Hematopoietic multipotent progenitor cell treated with erythropoietin and hydrocortisone succinate and interleukin-3 and kit ligand, for 8 days (in vitro differentiated cells): ENCODE measurements around the gene TRPM1.

Experiments used
- DNase-seq: peaks from one replicate; pipeline ENCODE4 v3.0.0-alpha.2; 2015

The TRPM1 gene

DNA sequence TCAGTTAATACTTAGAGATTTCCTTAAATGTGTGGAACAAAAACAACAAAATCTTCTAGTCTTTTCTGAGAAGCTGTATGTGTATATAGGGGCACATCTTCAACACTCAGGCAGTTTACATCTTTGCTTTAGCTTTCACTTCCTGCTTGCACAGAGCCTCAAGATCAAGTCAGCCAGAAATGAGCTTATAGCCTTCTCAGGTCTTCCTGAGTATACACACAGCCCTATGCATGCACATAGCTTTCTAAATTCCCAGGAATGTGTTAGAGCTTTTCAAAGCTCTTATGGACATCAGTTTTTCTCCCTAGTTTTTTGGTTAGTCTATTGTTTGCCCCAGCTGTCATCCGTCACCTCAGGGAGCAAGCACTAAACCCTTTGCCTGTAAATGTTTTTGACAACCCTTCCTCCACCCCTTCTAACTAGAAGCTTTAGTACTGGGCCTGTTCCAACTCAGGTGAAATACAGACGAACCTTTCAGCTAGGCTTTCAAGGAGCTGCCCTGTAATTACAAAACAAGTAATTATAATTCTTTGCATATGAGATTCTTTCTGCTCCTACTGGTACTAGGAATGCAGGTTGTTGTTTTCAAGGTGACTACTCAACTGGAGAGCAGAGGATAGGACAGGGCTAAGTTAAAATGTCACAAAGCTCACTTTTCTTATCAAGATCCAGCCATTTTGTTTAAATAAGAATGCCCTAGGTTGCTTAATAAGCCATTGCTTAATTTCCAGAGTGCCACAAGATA is 87.5 kb downstream of the TRPM1 start:
- no peak for DNase-seq

DNA sequence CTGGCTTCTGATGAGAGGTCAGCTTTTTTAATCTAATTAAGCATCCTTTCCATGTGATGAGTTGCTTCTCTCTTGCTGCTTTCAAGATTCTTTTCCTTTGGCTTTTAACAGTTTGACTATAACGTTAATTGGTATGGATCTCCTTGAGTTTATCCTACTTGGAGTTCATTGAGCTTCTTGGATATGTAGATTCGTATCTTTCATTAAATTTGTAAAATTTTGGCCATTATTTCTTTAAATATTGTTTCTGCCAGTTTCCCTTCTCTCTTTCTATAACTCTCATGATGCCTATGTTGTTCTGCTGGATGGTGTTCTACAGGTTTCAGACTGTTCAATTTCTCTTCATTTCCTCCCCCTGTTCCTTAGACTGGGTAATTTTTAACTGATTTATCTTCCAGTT is 89.1 kb downstream of the TRPM1 start:
- DNase-seq: no peak

DNA sequence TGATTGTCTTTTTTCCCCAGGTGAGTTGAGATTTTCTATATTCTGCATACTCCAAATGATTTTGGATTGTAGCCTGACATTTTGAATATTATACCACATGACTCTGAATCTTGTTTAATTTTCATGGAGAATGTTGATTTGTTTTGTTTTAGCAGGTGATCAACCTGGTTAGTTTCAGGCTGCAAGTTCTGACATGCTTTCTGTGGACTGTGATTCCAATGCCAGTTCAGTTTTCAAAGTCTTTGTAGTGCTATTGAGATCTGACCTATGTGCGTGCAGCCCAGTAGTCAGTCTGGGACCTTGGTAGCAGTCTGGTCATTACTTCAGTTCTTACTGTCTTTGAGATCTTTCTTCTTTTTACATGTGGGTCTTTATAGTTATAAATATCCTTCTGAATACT is 91.5 kb downstream of the TRPM1 start:
- DNase-seq: no peak

DNA sequence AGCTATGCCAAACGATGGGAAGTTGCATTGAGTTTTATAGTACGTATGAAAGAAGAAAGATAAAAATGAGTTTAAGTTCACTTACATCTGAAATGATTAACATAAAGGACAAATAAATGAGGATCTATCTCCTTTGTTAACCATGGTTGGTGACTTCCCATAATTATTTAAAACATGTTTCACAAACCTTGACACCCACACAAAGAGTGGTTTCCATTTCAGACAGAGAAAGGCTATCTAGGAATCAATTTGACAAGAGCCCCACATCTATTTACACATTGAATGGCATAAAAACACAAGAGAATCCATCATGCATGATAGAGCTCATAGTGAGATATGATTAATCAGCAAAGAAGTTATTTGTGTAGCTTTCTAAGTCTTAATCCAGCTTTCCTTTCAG is 95.9 kb downstream of the TRPM1 start:
- no peak for DNase-seq

DNA sequence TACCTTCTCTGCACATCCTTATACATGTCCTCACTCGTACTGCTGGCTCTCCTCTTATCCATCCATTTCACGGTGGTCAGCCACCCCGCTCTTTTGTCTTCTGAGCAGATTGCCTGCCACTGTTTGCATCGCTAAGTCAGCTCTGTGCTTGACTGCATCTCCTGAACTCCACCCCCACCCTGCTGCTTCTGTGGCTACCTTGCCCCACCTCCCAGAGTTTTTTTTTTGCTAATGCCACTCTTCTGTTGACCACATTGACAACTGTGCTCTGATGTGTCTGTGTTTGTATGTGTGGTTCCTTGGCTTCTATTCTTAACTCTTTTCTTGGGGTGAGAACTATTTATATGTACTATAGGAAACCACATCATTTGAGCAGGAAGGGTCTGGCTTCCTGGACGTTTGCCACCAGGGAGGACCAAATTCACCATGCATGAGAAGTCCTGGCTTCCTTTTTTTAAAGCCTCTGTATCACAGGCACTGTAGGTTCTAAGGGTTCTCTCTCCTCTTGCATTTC is 97.2 kb downstream of the TRPM1 start:
- peak; percentile 45 for DNase-seq

DNA sequence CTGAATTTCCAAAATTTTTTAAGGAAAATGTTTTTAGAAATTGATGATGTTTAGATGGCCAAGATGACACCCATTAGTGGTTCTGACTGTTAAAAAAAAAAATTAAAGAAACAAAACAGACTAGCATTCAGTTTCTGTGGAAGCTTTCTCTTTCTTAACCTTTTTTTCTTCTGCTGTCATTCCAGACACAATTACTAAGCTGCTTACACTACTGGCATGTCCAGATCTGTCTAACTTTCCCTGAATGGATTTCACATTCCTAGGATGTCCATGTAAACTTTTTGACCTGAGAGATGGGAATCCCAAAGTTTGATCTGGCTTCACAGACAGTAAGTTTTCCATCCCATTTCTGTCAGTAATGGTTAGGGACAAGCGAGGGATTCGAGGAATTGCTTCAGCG is 99.8 kb downstream of the TRPM1 start:
- no peak for DNase-seq

DNA sequence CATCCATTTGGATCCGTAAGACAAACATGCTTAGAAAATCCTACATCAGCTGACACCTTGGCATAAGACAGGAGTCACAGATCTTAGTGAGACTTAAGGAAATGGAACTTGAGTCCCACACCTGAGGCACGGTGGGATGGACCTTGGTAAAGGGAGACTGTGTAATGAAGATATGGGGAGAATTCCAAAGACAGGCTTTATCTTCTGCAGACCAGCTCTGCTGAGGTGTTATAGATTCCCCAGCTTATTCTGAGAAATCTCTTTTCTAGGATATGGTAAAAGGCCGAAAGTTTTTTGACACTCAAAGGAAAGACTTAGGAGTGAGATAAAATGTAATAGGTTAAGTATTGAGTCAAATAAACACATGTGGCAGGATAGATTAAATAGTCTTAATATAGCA is 101.8 kb downstream of the TRPM1 start:
- peak; percentile 31 for DNase-seq

DNA sequence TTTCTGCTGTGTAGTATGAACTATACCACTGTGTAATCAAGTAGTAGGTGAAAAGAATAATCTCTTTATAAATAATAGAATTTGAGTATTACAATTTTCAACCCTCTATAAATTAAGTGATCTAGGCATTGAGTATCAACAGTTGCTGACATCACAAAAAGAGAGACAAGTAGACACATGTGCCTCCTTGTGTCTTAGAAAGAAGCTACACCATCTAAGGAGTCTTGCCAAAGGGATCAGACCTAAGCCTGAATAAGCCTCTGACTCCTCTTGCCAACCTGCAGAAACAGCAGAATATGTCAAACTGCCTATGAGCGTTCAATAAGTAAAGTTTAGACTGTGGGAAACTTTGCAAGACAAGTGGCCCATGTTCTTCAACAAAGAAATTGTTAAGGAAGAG is 104.3 kb downstream of the TRPM1 start:
- peak; percentile 16 for DNase-seq

DNA sequence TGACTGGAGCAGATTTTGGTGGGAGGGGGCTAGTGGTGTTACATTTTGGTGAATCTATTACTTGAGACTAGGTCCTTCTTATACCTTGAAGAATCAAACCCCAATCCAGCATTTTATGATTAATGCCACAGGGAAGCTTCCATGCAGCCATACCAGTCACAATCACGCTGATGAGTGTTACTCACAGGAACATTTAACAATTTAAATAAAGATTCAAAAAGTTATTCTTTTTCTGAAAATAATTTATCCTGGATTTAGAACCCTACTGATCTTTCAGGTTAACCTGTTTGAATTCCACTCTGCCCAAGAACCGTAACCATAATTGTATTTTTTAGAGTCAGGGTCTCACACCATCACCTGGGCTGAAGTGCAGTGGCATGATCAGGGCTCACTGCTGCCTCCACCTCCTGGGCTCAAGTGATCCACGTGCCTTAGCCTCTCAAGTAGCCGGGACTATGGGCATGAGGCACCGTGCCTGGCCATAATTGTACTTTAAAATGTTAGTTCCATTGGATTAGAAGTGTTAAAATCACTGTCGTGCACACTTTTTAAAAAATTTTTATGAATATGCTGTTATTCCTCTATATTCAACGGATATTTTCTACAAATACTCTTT is 109.2 kb downstream of the TRPM1 start:
- DNase-seq: no peak

DNA sequence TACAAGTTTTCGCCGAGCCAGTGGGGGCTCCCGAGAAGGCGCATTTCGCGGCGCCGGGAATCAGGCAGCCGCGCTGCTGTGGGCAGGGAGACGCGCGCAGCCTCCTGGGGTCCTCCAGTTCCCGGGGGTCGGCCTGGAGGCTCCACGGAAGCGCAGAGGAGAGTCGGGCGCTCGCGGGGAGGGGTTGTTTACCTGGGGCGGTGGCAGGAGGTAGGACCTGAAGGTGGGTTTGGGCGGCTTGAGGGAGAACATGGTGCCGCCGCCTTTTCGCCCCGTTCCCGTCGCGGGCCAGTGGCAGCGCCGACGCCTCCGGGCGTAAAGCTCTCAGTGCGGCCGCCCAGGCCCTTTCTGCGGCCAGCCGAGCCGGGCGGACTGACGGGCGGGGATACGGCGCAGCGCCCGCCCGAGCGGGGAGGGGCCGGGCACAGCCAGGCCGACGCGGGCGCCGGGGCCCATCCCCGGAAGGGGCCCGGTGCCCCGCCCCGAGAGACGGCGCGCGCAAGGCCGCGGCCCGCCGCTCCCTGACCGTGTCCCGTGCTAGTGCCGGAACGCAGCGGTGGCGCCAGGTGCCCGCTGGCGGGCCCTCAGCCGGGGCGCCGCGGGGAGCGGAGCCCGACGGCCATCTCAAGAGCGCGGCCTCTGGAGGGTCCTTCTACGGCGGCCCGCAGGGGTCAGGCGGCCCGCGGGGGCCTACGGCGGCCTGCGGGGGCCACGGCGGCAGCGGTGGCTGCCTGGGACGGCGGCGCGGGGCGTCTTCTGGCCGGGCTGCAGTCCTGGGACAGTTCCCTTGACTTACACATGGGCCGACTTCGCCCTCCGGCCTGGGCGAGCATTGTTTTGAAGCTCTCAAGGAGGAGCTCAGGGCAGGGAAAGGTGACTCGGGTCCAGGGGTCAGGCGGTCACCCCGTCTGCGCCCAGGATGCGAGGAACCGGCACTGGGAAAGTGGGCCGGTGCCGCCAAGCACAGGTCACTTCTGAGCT is 110.0 kb downstream of the TRPM1 start, which contains the start of gene MTMR10:
Gene MTMR10 (minus strand): TSS at position 374 of the 981 bp plus-strand sequence. CDS start 122 bp downstream, at position 252.
- peak; percentile 77 for DNase-seq

DNA sequence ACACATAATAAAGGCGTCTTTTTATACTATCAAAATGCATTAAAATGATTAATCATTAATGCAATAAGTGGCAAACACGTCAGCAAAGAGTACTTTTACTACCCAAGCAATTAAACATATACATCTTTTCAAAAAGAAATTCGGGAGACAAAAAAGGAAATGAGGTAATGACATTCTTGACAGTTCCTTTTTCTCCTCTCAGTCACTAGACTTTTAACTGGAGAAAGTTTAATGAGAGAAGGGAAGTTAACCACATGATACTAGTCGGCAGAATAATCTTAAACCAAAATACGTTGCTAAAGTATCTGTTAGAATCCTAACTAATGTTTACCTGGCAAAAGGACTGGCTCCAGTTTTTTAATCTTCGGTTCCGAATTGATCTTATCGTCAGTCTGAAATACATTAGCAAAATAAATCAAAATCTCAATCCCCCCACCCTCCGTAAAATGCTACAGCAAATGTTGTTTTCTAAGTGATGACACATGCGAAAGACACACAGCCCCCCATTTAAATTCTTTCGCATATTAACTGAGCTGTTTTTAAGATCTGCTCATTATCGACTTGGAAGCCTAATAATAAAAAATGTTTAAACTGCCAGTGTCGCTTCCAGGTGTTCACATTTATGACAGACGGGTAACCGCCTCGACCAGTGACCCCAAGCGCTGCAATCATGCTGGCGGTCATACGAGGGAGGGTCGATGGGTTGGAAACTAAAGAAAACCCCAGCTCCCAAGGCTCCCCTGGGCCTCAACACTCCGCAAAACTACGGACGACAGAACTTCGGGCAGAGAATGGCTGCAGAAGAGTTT is 110.9 kb downstream of the TRPM1 start:
- DNase-seq: peak; percentile 10

DNA sequence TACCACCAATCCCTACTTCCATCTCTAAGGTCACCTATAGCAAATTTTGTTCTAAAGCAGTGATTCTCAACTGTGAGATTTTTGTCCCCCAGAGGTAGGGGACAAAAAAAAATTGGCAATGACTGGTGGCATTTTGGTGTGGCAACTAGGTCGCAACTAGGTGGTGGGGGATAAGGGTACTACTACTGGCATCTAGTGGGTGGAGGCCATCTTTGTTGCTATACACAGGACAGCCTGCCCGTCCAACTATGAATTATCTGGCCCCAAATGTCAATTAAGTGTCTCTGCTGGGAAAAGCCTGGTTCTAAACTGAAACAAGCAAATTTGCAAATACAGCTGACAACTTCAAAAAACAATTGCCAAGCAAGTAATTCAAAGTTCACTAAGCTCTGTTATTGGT is 111.5 kb downstream of the TRPM1 start:
- DNase-seq: peak; percentile 43

DNA sequence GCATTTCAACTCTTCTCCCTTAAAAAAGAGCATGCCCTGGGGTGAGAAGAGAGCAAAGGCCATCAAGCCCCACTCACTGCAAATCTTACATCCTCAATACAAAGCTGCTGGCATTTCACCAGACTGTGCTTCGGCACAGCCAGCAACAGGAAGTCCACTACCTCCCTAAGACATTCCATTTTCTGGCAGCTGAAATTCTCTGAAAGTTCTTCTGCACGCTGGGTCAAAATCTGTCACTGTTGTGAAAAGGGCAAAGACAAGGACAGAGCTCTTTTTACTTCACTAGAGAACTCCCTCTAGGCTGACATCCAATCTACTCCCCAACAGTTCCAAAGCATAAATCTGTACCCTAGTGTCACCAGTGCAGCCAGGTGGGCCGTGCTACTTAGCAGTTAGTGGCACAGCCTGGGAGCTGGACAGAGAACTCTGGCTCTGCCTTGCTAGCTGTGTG is 116.4 kb downstream of the TRPM1 start:
- DNase-seq: no peak

DNA sequence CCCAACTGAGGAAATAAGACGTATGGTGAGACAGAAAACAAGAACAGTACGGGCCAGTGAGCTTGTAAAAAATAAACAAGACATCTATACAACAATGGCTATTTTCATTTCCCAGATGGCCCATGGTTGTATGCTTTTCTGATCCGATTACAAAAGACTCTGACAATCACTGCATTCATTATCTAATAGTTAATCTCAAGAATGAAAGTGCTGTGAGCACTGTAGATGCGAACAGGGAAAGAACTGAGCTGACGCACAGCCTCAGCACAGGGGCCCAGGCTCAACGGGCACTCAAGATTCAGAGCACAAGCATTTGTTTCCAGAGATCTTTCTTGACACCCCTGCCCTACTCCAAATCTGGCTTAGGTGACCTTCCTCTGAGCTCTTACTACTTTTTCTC is 117.0 kb downstream of the TRPM1 start:
- DNase-seq: no peak

DNA sequence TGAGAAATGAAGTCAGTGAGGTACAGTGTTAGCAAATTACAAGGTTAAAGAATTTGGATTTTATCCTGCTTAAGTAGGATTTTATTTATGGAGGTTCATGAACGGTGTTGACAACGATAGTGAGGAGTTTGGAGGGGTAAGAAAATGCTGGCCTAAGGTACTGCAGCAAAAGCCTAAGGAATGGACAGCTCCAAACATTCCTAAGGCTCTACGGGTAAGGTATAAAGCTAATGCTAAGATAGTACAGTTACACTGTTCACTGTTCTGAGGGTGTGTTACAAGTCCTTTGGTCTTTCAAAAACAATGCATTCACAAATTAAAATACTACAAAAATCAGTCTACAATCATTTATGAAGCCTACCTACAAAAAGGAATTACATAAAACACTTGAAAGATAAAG is 117.4 kb downstream of the TRPM1 start:
- no peak for DNase-seq

DNA sequence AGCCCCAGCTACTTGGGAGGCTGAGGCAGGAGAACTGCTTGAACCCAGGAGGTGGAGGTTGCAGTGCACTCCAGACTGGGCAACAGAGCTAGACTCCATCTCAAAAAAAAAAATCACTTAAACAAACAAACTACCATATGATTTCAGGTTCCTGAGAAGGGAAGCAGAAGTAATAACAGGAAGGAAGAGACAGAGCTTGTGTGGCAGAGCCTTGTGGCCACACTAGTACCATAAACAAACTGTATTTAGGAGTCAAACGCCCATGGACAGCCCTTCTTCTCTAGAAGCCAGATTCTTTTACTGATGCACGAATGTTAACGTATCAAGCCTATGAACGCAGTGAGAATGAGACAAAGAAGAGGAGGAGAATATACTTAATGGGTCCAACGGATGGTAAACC is 122.1 kb downstream of the TRPM1 start:
- no peak for DNase-seq

DNA sequence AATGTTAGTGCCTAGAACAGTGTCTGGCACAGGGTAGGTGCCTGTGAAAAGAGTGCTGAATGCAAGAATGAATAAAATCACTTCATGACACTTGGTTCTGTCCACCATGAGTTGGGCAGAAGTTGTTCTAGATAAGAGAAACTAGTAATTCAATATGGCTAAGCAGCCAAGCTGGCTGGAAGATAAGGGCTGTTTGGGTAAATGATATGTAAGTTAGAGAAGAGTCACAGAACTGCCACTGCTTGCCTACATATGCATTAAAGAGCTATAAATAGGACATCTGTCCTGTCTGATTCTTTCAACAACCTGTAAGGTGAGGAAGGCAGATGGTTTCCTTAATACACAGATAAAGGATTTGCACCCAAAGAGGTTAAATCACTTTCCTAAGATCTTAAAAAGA is 123.2 kb downstream of the TRPM1 start:
- DNase-seq: peak; percentile 93

DNA sequence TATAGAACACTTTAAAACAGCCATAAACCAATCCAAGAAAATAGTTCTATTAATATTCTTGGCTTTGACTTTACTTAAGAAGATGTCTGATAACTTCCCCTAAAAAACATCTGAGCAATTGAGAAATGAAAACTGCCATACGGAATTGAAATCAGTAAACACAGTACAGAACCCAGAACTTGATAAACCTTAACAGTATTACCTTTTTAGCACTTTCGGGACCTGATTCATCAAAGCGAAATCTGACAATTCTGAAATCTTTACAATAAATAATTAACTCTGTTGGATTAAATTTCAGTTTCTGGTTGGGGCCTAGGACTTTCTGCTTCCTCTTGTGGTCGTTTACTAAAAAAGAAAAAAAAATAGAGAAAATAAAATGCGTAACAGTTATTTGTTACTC is 127.4 kb downstream of the TRPM1 start:
- DNase-seq: no peak

DNA sequence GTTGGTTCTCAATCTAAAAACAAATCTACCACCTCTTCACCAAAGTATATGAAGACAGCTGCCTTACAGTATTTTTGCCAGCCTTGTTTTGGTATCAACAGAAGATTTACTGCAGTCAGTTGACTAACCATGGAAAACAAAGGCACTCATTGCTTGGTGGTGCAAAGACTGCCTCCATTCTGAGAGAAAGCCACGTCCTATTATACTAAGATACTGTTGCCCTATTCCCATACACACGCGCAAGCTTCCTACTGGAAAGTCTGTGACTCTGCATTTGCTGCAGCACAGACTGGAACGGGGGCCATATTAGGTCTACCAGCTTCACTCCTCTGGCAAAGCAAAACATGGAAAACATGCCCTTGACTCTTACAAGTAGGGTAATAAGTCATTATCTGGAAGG is 128.1 kb downstream of the TRPM1 start:
- DNase-seq: no peak

DNA sequence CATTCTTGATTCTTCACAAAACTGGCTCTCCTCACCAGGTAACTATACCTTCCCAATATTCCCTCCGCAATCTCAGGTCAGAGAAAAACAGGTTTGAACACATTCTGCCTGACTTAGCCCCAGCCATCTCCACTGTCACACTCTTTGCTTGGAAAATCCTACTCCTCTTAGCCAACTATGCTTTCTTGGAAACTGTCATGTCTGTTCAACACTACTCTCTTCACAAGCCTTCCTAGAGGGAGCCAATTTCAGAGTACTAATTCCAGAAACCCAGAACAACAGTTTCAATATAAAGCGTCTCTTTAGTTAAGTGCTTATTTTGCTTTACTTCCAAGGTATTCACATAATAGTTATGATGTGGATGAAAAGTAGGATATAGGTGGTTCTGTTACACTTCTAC is 131.8 kb downstream of the TRPM1 start:
- DNase-seq: no peak

DNA sequence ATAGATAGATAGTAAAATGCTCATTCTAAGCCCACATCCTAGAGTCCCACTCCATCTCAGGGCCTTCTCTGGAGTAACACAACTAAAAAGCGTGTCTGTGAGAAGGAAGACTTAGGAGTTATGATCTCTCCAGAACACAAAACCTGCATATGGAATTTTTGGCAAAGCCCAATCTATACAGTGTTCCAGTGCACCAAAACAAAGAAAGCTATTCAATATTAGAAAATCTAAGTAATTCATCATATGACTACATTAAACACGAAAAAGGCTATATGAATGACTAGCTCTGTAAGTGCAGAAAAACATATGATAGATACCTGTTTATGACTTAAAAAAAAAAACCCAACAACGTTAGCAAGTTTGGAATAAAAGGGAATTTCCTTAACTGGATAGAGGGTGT is 137.8 kb downstream of the TRPM1 start:
- no peak for DNase-seq

DNA sequence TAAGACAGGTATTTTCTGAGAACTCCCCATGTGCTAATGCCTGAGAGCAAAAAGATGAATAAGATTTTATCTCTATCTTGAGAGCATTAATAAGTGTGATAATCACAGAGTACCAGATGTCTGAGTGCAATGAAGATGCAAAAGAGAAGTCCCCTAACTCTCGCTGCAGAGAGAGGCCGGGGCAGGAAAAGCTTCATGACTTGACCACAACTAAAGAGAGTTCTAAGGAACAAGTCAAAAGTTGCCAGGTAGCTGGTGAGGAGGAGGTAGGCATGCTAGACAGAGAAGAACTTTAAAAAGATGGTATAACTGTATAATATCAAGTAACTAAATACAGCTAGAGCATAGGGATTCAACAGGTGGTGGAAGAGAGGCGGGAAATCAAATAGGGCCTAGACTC is 138.9 kb downstream of the TRPM1 start:
- no peak for DNase-seq
